C4-2B (cell line): Measurements from ENCODE around the gene CHD2.

Source experiments
- ZFX ChIP-seq: fragments of 450-650 bp; IDR thresholded peaks from 2 replicates; pipeline ENCODE4 v1.6.1; 2017
- TF ChIP-seq, protein P1 (sequence below): fragments of 450-650 bp; conservative IDR thresholded peaks from 2 replicates; pipeline ENCODE4 v1.5.1; 2017; ENCODE audit warnings: mild to moderate bottlenecking

DNA sequence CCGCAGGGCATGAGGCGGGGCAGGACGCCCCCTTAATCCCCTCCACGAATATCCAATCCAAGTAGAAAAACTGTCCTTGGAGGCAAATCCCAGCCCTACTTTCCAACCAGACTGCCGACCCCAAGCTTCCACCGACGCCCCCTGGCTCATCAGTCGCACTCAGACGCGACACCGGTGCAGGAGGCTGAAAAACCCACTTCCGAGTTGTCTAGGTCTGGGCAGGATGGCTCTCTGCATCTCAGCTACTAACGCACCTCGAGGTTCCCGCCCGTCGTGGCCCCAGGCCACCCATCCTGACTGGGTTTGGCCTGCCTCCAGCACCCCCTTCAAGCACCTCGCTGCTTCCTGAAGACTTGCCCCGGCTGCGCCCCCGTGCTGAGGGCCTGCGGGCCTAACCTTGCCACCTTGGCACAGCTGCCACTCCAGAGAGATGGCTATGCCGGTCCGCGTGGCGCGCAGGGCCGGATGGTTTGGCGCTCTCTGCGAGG is 173.4 kb downstream of the CHD2 start:
- TF ChIP-seq, protein P1, sequence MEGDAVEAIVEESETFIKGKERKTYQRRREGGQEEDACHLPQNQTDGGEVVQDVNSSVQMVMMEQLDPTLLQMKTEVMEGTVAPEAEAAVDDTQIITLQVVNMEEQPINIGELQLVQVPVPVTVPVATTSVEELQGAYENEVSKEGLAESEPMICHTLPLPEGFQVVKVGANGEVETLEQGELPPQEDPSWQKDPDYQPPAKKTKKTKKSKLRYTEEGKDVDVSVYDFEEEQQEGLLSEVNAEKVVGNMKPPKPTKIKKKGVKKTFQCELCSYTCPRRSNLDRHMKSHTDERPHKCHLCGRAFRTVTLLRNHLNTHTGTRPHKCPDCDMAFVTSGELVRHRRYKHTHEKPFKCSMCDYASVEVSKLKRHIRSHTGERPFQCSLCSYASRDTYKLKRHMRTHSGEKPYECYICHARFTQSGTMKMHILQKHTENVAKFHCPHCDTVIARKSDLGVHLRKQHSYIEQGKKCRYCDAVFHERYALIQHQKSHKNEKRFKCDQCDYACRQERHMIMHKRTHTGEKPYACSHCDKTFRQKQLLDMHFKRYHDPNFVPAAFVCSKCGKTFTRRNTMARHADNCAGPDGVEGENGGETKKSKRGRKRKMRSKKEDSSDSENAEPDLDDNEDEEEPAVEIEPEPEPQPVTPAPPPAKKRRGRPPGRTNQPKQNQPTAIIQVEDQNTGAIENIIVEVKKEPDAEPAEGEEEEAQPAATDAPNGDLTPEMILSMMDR, result no peak
- TF ChIP-seq ZFX, result no peak
